ENCODE results near the gene PLEKHA6.

GRCh38 chr1:204190212-204191211, 169.2 kb downstream of the PLEKHA6 start:
- TF ChIP-seq, protein P1, sequence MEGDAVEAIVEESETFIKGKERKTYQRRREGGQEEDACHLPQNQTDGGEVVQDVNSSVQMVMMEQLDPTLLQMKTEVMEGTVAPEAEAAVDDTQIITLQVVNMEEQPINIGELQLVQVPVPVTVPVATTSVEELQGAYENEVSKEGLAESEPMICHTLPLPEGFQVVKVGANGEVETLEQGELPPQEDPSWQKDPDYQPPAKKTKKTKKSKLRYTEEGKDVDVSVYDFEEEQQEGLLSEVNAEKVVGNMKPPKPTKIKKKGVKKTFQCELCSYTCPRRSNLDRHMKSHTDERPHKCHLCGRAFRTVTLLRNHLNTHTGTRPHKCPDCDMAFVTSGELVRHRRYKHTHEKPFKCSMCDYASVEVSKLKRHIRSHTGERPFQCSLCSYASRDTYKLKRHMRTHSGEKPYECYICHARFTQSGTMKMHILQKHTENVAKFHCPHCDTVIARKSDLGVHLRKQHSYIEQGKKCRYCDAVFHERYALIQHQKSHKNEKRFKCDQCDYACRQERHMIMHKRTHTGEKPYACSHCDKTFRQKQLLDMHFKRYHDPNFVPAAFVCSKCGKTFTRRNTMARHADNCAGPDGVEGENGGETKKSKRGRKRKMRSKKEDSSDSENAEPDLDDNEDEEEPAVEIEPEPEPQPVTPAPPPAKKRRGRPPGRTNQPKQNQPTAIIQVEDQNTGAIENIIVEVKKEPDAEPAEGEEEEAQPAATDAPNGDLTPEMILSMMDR (IDR thresholded peaks at IDR 0.05; ENCODE audit: poor library complexity, severe bottlenecking): no peak
- TF ChIP-seq POLR2AphosphoS5 (IDR thresholded peaks at IDR 0.05): no peak
- no peak for TF ChIP-seq RAD21 (conservative IDR thresholded peaks at IDR 0.05)
- TF ChIP-seq EZH2 (IDR thresholded peaks at IDR 0.05; ENCODE audit: borderline replicate concordance, insufficient read depth, low read length, poor library complexity, severe bottlenecking): no peak
- no peak for TF ChIP-seq TAF1 (IDR thresholded peaks at IDR 0.05; ENCODE audit: low read depth)

Data from neural cell (in vitro differentiated cells).